Cardiac fibroblast (primary cell): Measurements from ENCODE around the gene IP6K2.

Experiments
- DNase-seq, 2 donors: peaks; one replicate each; pipeline versions ENCODE4 v3.0.0 to v3.0.0-alpha.2; 2010; ENCODE audit warnings: low read depth in 2 of 2
- H3K4me3 ChIP-seq, 2 donors: replicated peaks in 1 of 2; 1 replicate in 1 of 2; 2 replicates in 1 of 2; pipeline ENCODE4 v1.5.1; 2011; ENCODE audit warnings: low read depth in 2 of 2, low read length in 2 of 2, mild to moderate bottlenecking in 2 of 2, moderate library complexity in 1 of 2
- CTCF ChIP-seq: IDR thresholded peaks from one replicate; pipeline ENCODE4 v1.5.1; 2011; ENCODE audit warnings: low read depth, mild to moderate bottlenecking, low read length, inconsistent platforms

The IP6K2 gene

GRCh38 chr3:48696156-48696555, 20.9 kb downstream of the IP6K2 start:
- no peak overlapping the region for H3K4me3 ChIP-seq
- DNase-seq, result no peak
- no peak for TF ChIP-seq CTCF

GRCh38 chr3:48695393-48695753, 21.6 kb downstream of the IP6K2 start:
- H3K4me3 ChIP-seq, result peak overlapping the region; percentile 45 to 62
- no peak for TF ChIP-seq CTCF
- DNase-seq, result peak; percentile 84 to 87

- TF ChIP-seq CTCF, result no peak
- peak; percentile 92 to 94 for DNase-seq
- peak overlapping the region; percentile 45 to 62 for H3K4me3 ChIP-seq
Observed at GRCh38 chr3:48694610-48695392, 22.2 kb downstream of the IP6K2 start.

GRCh38 chr3:48693826-48694225, 23.2 kb downstream of the IP6K2 start:
- peak overlapping the region; percentile 45 to 62 for H3K4me3 ChIP-seq

GRCh38 chr3:48692551-48692950, 24.5 kb downstream of the IP6K2 start:
- TF ChIP-seq CTCF, result no peak
- no peak for DNase-seq
- H3K4me3 ChIP-seq, result no peak overlapping the region

More at GRCh38 chr3:48693826-48694225, 23.2 kb downstream of the IP6K2 start:
- no peak for TF ChIP-seq CTCF
- DNase-seq, result no peak

GRCh38 chr3:48690846-48691458, 26.1 kb downstream of the IP6K2 start:
- H3K4me3 ChIP-seq, result no peak overlapping the region
- no peak for DNase-seq
- no peak for TF ChIP-seq CTCF
